ENCODE results near the gene SMIM12.

Gene SMIM12

GRCh38 chr1:34876406-34876805, 16.9 kb upstream of the SMIM12 start:
- H3K4me3 ChIP-seq (ENCODE audit: low read depth, low read length) = no peak overlapping the region
- DNase-seq (ENCODE audit: low read depth) = no peak

DNA sequence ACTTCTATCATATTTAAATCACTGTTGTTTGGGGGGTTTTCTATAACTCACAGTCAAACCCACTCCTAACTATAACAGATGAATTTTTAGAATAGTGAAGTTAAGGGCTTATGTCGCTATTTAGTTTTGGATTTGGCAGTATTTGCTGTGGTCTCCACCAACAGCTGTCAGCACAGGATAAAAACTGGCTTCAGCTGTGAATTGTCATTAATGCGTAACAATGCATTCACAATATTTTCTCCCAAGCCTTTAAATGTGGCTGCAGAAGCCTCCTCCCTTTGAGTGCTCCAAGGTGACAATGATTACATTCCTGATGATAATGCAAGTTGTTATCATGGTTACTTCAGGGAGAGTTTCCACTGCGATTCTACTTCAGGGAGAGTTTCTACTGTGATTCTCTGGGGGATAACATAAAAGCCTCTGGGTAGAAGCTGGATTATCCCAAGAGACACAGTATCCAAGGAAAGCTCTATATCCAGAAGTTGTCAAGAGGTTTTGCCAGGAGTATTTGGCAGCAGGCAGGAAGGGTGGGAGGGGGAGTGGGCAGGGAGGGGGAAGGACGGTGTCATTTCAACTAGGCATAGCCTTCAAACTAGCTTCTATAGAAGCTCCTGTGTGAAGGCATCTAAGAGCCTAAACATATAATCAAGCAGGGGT, 14.9 kb upstream of the SMIM12 start:
- no peak overlapping the region for H3K4me3 ChIP-seq (ENCODE audit: low read depth, low read length)
- DNase-seq (ENCODE audit: low read depth) = no peak

DNA sequence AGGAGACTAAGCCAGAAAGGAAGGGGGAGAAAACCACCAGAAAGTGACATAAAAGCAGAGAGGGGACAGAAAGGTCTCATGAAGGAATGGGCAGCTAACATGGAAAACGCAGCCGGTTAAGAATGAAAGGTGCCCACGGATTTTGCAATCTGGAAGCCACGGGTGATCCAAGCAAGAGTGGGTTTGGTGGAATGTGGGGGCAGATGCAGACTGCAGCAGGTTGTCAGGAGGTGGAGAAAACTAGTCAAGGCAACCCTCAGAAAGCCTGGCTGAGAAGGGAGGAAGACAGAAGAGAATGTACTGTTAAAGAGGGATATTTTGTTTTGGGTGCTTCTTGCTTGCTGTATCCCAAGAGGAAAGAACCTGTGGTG, 12.6 kb upstream of the SMIM12 start:
- no peak for DNase-seq (ENCODE audit: low read depth)

GRCh38 chr1:34871443-34872132, 12.0 kb upstream of the SMIM12 start:
- H3K4me3 ChIP-seq (ENCODE audit: low read depth, low read length) = no peak overlapping the region
- DNase-seq (ENCODE audit: low read depth) = no peak

More for the DNA sequence above, 12.6 kb upstream of the SMIM12 start:
- H3K4me3 ChIP-seq (ENCODE audit: low read depth, low read length) = no peak overlapping the region

DNA sequence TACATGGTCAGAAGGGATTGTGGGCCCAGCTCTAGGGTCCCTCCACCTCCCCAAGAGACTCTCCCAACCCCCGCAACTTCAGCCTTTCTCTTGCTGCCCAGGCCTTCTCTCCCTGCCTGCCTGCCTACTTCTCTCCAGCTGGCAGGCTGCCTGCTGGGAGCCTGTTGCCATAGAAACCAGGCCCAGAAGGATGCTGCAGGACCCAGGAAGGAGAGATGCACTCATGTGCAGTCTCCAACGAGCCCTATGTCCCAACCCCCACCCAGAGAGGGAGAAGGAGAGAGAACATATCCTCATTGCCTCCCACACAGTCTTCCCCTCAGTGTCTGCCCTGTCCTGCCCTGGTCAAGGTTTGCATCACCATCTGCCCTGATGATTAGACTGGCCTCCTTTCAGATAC, 10.8 kb upstream of the SMIM12 start:
- no peak for DNase-seq (ENCODE audit: low read depth)
- no peak overlapping the region for H3K4me3 ChIP-seq (ENCODE audit: low read depth, low read length)

- no peak for DNase-seq (ENCODE audit: low read depth)
- H3K4me3 ChIP-seq (ENCODE audit: low read depth, low read length) = no peak overlapping the region
Measured at GRCh38 chr1:34869760-34870159, 10.2 kb upstream of the SMIM12 start.

- no peak overlapping the region for H3K4me3 ChIP-seq (ENCODE audit: low read depth, low read length)
- DNase-seq (ENCODE audit: low read depth) = no peak
Measured at GRCh38 chr1:34868230-34869049, 8.9 kb upstream of the SMIM12 start.

GRCh38 chr1:34867415-34867814, 7.9 kb upstream of the SMIM12 start:
- DNase-seq (ENCODE audit: low read depth) = no peak
- no peak overlapping the region for H3K4me3 ChIP-seq (ENCODE audit: low read depth, low read length)

DNA sequence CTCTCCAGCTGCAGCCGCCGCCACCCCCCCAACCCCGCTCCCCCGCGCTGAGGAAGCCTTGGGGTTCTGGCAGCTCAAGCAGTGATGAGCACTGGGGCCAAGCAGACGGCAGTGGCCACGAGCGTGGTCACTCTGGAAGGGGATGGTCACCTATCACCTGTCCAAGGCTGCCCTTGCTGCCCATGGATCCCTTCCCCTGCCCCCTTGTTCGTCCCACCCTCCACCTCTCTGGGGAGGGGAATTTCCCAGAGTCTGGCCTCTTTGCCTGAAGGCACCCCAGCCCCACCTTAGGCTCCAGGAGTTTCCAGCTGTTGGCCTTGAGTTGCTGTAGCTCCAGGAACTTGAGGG, 7.2 kb upstream of the SMIM12 start:
- peak overlapping the region; percentile 73 for H3K4me3 ChIP-seq (ENCODE audit: low read depth, low read length)
- DNase-seq (ENCODE audit: low read depth) = no peak

DNA sequence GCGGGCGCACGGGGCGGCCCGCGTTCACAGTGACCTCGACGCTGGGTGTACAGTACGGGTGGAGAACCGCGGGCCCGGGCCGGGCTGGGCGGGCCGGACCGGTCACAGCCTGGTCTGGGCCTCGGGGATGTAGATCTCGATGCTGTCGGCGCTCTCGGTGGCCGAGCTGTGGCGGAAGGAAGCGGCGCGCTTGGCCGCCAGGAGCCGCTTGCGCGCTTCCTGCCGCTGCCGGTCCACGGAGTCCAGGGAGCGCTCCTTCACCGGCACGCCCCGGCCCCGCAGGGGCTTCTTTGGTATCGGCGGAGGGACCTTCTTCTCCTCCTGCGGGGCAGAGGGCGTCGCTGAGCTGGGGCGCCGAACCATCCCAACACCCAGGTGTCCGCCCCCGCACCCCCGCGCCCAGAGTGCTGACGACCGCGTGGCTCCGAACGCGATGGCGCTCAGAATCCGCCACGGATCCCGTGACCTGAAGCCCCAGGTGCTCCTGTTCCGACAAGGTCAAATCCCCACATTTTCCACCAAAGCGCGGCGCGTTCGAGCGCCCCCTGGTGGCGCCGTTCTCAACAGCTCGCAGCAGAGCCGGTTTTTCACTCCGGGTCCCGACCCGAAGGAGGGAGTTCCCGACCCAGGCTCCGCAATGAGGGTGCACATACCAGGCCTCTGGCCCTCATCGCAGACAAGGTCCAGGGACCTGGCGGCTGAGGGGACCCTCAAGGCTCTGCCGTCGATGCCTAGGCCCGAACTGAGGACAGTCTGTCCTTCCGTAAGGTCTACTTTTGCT, 6.6 kb upstream of the SMIM12 start:
- peak; percentile 6 for DNase-seq (ENCODE audit: low read depth)
- peak overlapping the region; percentile 73 for H3K4me3 ChIP-seq (ENCODE audit: low read depth, low read length)

DNA sequence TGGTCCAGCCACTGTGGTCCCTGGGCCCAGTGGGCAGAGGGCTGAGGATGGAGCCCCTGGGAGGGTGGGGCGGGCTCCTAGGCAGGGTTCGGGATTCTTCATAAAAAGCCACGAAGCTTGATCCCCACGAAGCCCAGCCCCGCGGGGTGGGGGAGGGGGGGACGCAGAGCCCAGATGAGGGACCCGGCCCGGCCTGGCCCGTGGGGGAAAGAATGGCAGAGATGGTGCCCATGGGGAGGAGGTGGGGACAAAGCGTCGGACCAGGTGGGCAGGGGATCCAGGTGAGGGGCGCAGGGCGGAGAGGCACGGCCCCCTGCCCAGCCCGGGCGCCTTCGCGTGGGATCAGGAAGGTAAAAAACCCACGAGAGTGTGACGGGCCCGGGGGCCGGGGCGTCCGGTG, 6.0 kb upstream of the SMIM12 start:
- peak overlapping the region; percentile 73 for H3K4me3 ChIP-seq (ENCODE audit: low read depth, low read length)
- DNase-seq (ENCODE audit: low read depth) = no peak

GRCh38 chr1:34864759-34865158, 5.2 kb upstream of the SMIM12 start:
- no peak for DNase-seq (ENCODE audit: low read depth)

DNA sequence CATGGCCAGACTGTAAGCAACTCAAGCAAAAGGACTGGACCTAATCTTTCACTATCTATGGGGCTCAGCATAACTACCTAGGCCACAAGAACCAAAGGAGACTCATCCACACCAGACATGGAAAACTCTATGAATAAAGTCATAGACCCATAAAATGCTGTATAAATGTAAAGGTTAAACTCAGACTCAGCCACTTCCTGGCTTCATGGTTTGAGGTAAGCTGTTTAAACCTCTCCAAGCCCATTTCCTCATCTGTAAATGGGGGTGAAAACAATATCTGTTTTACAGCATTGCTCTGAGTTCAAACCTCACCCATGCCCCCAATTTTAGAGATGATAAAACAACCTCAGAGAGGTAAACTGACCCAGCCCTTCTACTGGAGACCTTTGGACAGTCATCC, 4.0 kb upstream of the SMIM12 start:
- DNase-seq (ENCODE audit: low read depth) = no peak
- H3K4me3 ChIP-seq (ENCODE audit: low read depth, low read length) = no peak overlapping the region

More at GRCh38 chr1:34864759-34865158, 5.2 kb upstream of the SMIM12 start:
- H3K4me3 ChIP-seq (ENCODE audit: low read depth, low read length) = no peak overlapping the region

- peak overlapping the region; percentile 99 for H3K4me3 ChIP-seq (ENCODE audit: low read depth, low read length)
- no peak for DNase-seq (ENCODE audit: low read depth)
Measured at GRCh38 chr1:34858901-34859445, 576 bp downstream of the SMIM12 start.

DNA sequence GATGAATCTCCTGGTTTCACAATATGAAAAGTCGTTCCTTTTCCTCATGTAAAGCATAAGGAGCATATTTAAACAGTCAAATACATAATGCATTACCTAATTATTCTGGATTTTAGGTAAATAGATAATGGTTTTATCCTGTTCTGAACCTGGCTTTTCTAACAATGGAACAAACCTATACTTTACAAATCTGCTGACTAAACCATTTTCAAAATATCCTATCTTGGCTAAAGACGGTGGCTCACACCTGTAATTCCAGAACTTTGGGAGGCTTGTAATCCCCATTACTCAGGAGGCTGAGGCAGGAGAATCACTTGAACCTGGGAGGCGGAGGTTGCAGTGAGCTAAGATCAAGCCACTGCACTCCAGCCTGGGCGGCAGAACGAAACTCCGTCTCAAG, 2.9 kb downstream of the SMIM12 start:
- no peak for DNase-seq (ENCODE audit: low read depth)
- H3K4me3 ChIP-seq (ENCODE audit: low read depth, low read length) = no peak overlapping the region

DNA sequence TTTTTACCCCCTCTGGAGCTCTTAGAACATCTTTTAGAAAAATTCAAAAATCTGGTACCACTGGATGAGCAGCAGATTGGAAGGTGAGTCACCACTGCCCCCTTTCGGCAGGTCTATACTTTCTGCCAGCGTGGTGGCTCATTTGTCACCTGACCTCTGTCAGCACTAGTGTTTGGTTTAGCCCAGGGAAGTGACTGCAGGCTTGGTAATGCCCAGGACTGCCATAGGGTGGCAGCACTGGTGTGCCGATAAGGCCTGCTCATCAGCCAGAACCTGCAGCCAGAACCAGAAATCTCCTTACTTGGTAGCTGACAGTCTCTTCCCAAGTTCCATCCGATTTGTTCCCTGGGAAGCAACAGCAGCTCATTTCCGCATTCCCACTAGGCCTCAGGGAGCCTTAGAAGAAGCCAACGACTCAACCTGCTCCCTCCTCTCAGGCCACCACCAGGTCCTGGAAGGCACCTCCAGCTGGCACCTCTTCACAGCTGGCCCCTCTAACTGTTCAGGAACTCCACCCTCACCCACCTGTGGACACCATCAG, 6.8 kb downstream of the SMIM12 start:
- peak; percentile 79 for DNase-seq (ENCODE audit: low read depth)
- no peak overlapping the region for H3K4me3 ChIP-seq (ENCODE audit: low read depth, low read length)

GRCh38 chr1:34851431-34852105, 8.0 kb downstream of the SMIM12 start:
- H3K4me3 ChIP-seq (ENCODE audit: low read depth, low read length) = no peak overlapping the region
- DNase-seq (ENCODE audit: low read depth) = no peak

GRCh38 chr1:34850382-34850781, 9.2 kb downstream of the SMIM12 start:
- H3K4me3 ChIP-seq (ENCODE audit: low read depth, low read length) = no peak overlapping the region
- no peak for DNase-seq (ENCODE audit: low read depth)

DNA sequence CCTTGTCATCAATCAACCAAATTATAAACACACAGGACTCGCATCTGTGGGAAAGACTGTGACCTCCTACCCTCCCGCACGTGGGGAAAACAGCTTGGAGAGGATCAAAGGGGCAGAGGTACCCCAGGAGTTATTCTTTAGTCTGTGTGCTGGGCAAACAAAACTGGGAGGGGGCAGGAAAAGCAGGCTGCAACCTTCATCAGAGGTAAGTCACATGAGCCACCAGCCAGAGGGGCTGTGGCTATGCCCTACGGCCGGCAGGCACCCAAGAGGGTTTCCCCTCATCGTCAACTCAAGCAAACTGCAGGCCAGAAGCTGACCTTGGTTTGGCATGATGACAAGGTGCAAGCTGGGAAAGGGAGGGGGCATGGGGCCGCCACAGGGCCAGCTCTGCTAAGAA, 12.5 kb downstream of the SMIM12 start:
- DNase-seq (ENCODE audit: low read depth) = no peak

More for the DNA sequence above, 12.5 kb downstream of the SMIM12 start:
- no peak overlapping the region for H3K4me3 ChIP-seq (ENCODE audit: low read depth, low read length)
